Lung (tissue), 12 donors: ENCODE data around the gene MSANTD2. TPM values are rescaled to one million over a fixed set of nuclear protein-coding genes. Genes with fewer than 3 reads are reported as not detected.
"Not testable (repeated sequence)": the region's sequence is repeated elsewhere in the genome, so short reads cannot be mapped to it uniquely, and the experiment has no call there.

ENCODE experiments used
- ATAC-seq: fragments of 200-7000 bp; cut with Tn5 transposase; one replicate; pipeline ENCODE4 v1.9.1; 2020; ENCODE audit warnings: moderate number of reproducible peaks; ENCODE audit not compliant: insufficient read depth, low FRiP score
- DNase-seq, 3 donors: peaks; one replicate each; pipeline ENCODE4 v3.0.0-alpha.2; 2013 to 2017
- H3K27ac ChIP-seq, 2 donors: one replicate each; pipeline ENCODE4 v1.5.1; 2013; ENCODE audit warnings: mild to moderate bottlenecking in 2 of 2, moderate library complexity in 2 of 2, control low read depth in 1 of 2, inconsistent platforms in 1 of 2, low read depth in 1 of 2, low read length in 1 of 2
- H3K27me3 ChIP-seq, 3 donors: one replicate each; pipeline ENCODE4 v1.5.1; 2013; ENCODE audit warnings: low read length in 2 of 3; ENCODE audit not compliant: control insufficient read depth in 3 of 3, insufficient read depth in 3 of 3
- H3K36me3 ChIP-seq, 4 donors: one replicate each; pipeline ENCODE4 v1.5.1; 2013; ENCODE audit warnings: low read length in 4 of 4, mild to moderate bottlenecking in 1 of 4, moderate library complexity in 1 of 4; ENCODE audit not compliant: control insufficient read depth in 4 of 4, insufficient read depth in 4 of 4
- H3K4me1 ChIP-seq, 5 donors: one replicate each; pipeline ENCODE4 v1.5.1; 2013; ENCODE audit warnings: low read length in 5 of 5, mild to moderate bottlenecking in 2 of 5, moderate library complexity in 1 of 5; ENCODE audit not compliant: control insufficient read depth in 5 of 5, insufficient read depth in 5 of 5
- H3K4me3 ChIP-seq: one replicate; pipeline ENCODE4 v1.5.1; 2013; ENCODE audit warnings: mild to moderate bottlenecking, control low read depth, moderate library complexity
- H3K9ac ChIP-seq, 2 donors: one replicate each; pipeline ENCODE4 v1.5.1; 2013; ENCODE audit warnings: low read length in 2 of 2, control low read depth in 1 of 2; ENCODE audit not compliant: insufficient read depth in 1 of 2
- H3K9me3 ChIP-seq, 4 donors: one replicate each; pipeline ENCODE4 v1.5.1; 2013; ENCODE audit warnings: low read length in 3 of 4, mild to moderate bottlenecking in 1 of 4, moderate library complexity in 1 of 4; ENCODE audit not compliant: control insufficient read depth in 4 of 4, insufficient read depth in 3 of 4
- CTCF ChIP-seq: IDR thresholded peaks from 2 replicates; pipeline ENCODE4 v1.5.1; 2012; ENCODE audit warnings: mild to moderate bottlenecking; ENCODE audit errors: control extremely low read depth, extremely low read depth
- WGBS, 2 donors: extraction: QIAGEN DNeasy Blood & Tissue Kit; methylation state at CpG; one replicate each; pipeline ENCODE4 v1.1.7; 2013; 5-methylcytosine and 5-hydroxymethylcytosine counted together
- polyA plus RNA-seq, 2 donors: library from polyadenylated mRNA; stranded (reverse); fragments of 200-250 nt; gene quantifications; one replicate each; pipeline ENCODE4 v1.2.1, GENCODE V29; 2013
- total RNA-seq, 2 donors: library from RNA; depleted of rRNA in 1 of 2; stranded (reverse); fragments of >200 nt in 1 of 2; gene quantifications; one replicate each; pipeline ENCODE4 v1.2.1, GENCODE V29; 2014 to 2021
- donor health status: control.
- donor health status: control.
- donor health status: Bipolar disorder and iron deficiency.
- donor health status: healthy.
- donor health status: DM: yes; HTN: yes; CAD: no.

MSANTD2 gene
- total and polyA plus RNA-seq, 4 donors: 3.9 to 33.6 (median 15.7) TPM

GRCh38 chr11:124776865-124777645 lies 23.2 kb downstream of the MSANTD2 start:
- no peak for ATAC-seq
- no peak overlapping the region for H3K4me3 ChIP-seq
- H3K27me3 ChIP-seq: no peaks in the 10 kb centered on the region
- no peak for TF ChIP-seq CTCF
- WGBS, 2 donors: 75 to 77% methylated on average over 7 of the region's 7 CpGs
- no peak for DNase-seq
- peaks cover 2 to 9% (median 5%) of the 10 kb centered on the region in 4 donors for H3K36me3 ChIP-seq
- no peak overlapping the region for H3K27ac ChIP-seq
- no peak overlapping the region for H3K9ac ChIP-seq
- no peaks in the 10 kb centered on the region for H3K9me3 ChIP-seq
- no peaks in the 10 kb centered on the region for H3K4me1 ChIP-seq

GRCh38 chr11:124770959-124771358 lies 29.2 kb downstream of the MSANTD2 start:
- not testable (repeated sequence) for H3K27ac ChIP-seq, ATAC-seq, H3K9me3 ChIP-seq, DNase-seq, H3K9ac ChIP-seq, H3K4me1 ChIP-seq, H3K4me3 ChIP-seq, H3K27me3 ChIP-seq
- peaks cover 12 to 30% (median 13%) of the 10 kb centered on the region in 4 donors for H3K36me3 ChIP-seq
- WGBS, 2 donors: 96 to 97% methylated on average over 6 of the region's 6 CpGs

GRCh38 chr11:124769806-124770774 lies 30.1 kb downstream of the MSANTD2 start:
- no peaks in the 10 kb centered on the region for H3K9me3 ChIP-seq
- DNase-seq (no peak), ATAC-seq (no peak)
- no peaks in the 10 kb centered on the region for H3K27me3 ChIP-seq
- no peaks in the 10 kb centered on the region for H3K4me1 ChIP-seq
- no peak overlapping the region for H3K27ac ChIP-seq
- TF ChIP-seq CTCF: no peak
- H3K9ac ChIP-seq: no peak overlapping the region
- no peak overlapping the region for H3K4me3 ChIP-seq
- H3K36me3 ChIP-seq: peaks cover 12 to 30% (median 14%) of the 10 kb centered on the region in 4 donors
- 98 to 99% methylated on average over 8 of the region's 8 CpGs for WGBS, 2 donors

GRCh38 chr11:124768914-124769313 lies 31.3 kb downstream of the MSANTD2 start:
- H3K36me3 ChIP-seq: peaks cover 10 to 35% (median 14%) of the 10 kb centered on the region in 4 donors
- H3K4me1 ChIP-seq: peaks cover 0 to 8% (median 0%) of the 10 kb centered on the region in 5 donors
- no peak for ATAC-seq
- no peaks in the 10 kb centered on the region for H3K27me3 ChIP-seq
- no peak overlapping the region for H3K27ac ChIP-seq
- no peak for TF ChIP-seq CTCF
- H3K9me3 ChIP-seq: no peaks in the 10 kb centered on the region
- DNase-seq: no peak
- 69 to 82% methylated on average over 8 of the region's 8 CpGs for WGBS, 2 donors
- no peak overlapping the region for H3K4me3 ChIP-seq
- H3K9ac ChIP-seq: no peak overlapping the region
